Activated CD8-positive, alpha-beta T cell treated with anti-CD3 and anti-CD28 coated beads for 36 hours (primary cell): ENCODE data around the gene UNC45B. TPM values are rescaled to one million over a fixed set of nuclear protein-coding genes. Genes with fewer than 3 reads are reported as not detected.

Source experiments
- ATAC-seq: fragments of 200-7000 bp; cut with Tn5 transposase; one replicate; pipeline ENCODE4 v1.10.0; 2021; ENCODE audit warnings: mild to moderate bottlenecking, moderate library complexity
- CTCF ChIA-PET: fragments of 350-600 bp; sonication (Branson Sonifier 250); formaldehyde crosslinking; loops from one replicate; lab custom pipeline; 2021; ENCODE audit warnings: antibody characterized with exemption; lab: Charles Lee
- POLR2A ChIA-PET: fragments of 350-600 bp; sonication (Branson Sonifier 250); formaldehyde crosslinking; loops from one replicate; lab custom pipeline; 2021; ENCODE audit warnings: antibody characterized with exemption; lab: Charles Lee
- DNase-seq: peaks from one replicate; pipeline ENCODE4 v3.0.0-alpha.2; 2020
- H3K27ac Mint-ChIP-seq: one replicate; pipeline ENCODE4 v1.8.0; 2021; ENCODE audit warnings: mild to moderate bottlenecking, mixed read lengths
- H3K27me3 Mint-ChIP-seq: one replicate; pipeline ENCODE4 v1.8.0; 2021; ENCODE audit warnings: mixed read lengths
- H3K36me3 Mint-ChIP-seq: one replicate; pipeline ENCODE4 v1.8.0; 2021; ENCODE audit warnings: low read depth, mixed read lengths
- H3K4me1 Mint-ChIP-seq: one replicate; pipeline ENCODE4 v1.8.0; 2021; ENCODE audit warnings: low read depth, mixed read lengths
- H3K4me3 Mint-ChIP-seq: one replicate; pipeline ENCODE4 v1.8.0; 2021; ENCODE audit warnings: mild to moderate bottlenecking, moderate library complexity, mixed read lengths
- H3K9me3 Mint-ChIP-seq: one replicate; pipeline ENCODE4 v1.8.0; 2021; ENCODE audit warnings: mixed read lengths
- CTCF ChIP-seq: fragments of 200-600 bp; IDR thresholded peaks from one replicate; pipeline ENCODE4 v1.8.0; 2022; ENCODE audit warnings: antibody characterized with exemption, mild to moderate bottlenecking
- intact Hi-C: fragments of 100-400 bp; cut with micrococcal nuclease; formaldehyde crosslinking; loops from one replicate; pipeline ENCODE4 v1.10.0; 2022
- total RNA-seq, 2 experiments: library from RNA; stranded (reverse); gene quantifications; one replicate each; pipeline ENCODE4 v1.2.3, GENCODE V29; 2021

UNC45B gene
- total RNA-seq: under 1 TPM in 1 of 2 experiments, not detected in 1; 0.11 TPM

- no peaks in the 10 kb centered on the region for H3K36me3 Mint-ChIP-seq
- no peak within 1 kb of the TSS for H3K4me3 Mint-ChIP-seq
- ATAC-seq: no peak
- H3K4me1 Mint-ChIP-seq: peaks cover 3% of the 10 kb centered on the region
- no peak for DNase-seq
- H3K27me3 Mint-ChIP-seq: no peaks in the 10 kb centered on the region
- intact Hi-C loops: no loop called here
- TF ChIP-seq CTCF: no peak
- no peaks in the 10 kb centered on the region for H3K9me3 Mint-ChIP-seq
- ChIA-PET POLR2A (no interaction called here), CTCF (no interaction called here)
- no peak within 1 kb of the TSS for H3K27ac Mint-ChIP-seq
These were observed at the start of gene UNC45B for GRCh38 chr17:35147375-35147905. UNC45B (plus strand) TSS chr17:35147817; CDS start chr17:35148264, 447 bp downstream.

- ATAC-seq: no peak
- H3K27me3 Mint-ChIP-seq: no peaks in the 10 kb centered on the region
- POLR2A ChIA-PET: no interaction called here
- no peak overlapping the region for H3K27ac Mint-ChIP-seq
- intact Hi-C loops: loop anchor here (5.0 kb wide), 1 partner anchor 103 kb away; no protein-coding TSS in a partner anchor
- H3K9me3 Mint-ChIP-seq: no peaks in the 10 kb centered on the region
- DNase-seq: no peak
- no peak for TF ChIP-seq CTCF
- CTCF ChIA-PET: interaction anchor here (1.4 kb wide), 1 partner anchor 10 kb away, joined by 4 read pairs; no protein-coding TSS in a partner anchor
- peaks cover 9% of the 10 kb centered on the region for H3K4me1 Mint-ChIP-seq
- no peak overlapping the region for H3K4me3 Mint-ChIP-seq
- peaks cover 26% of the 10 kb centered on the region for H3K36me3 Mint-ChIP-seq
These were observed 47.7 kb upstream of the UNC45B start for GRCh38 chr17:35099908-35100307.

GRCh38 chr17:35101036-35101435, 46.6 kb upstream of the UNC45B start:
- Mint-ChIP-seq H3K4me3 (no peak overlapping the region), H3K4me1 (peaks cover 9% of the 10 kb centered on the region), H3K27me3 (no peaks in the 10 kb centered on the region), H3K9me3 (no peaks in the 10 kb centered on the region), H3K27ac (no peak overlapping the region), H3K36me3 (peaks cover 36% of the 10 kb centered on the region)
- DNase-seq (no peak), ATAC-seq (no peak)
- ChIA-PET CTCF (interaction anchor here (1.4 to 2.2 kb wide), 2 partner anchors 8 to 18 kb away, joined by 3 to 12 read pairs; partner anchors contain the start of gene RAD51D), POLR2A (interaction anchor here (0.8 kb wide), 1 partner anchor 8 kb away, joined by 3 read pairs; no protein-coding TSS in a partner anchor)
- no peak for TF ChIP-seq CTCF
- intact Hi-C loops: loop anchor here (5.0 kb wide), 1 partner anchor 104 kb away; no protein-coding TSS in a partner anchor

GRCh38 chr17:35101725-35102124, 45.9 kb upstream of the UNC45B start:
- no peaks in the 10 kb centered on the region for H3K9me3 Mint-ChIP-seq
- ATAC-seq (no peak), DNase-seq (no peak)
- H3K27ac Mint-ChIP-seq: no peak overlapping the region
- H3K36me3 Mint-ChIP-seq: peaks cover 43% of the 10 kb centered on the region
- peaks cover 9% of the 10 kb centered on the region for H3K4me1 Mint-ChIP-seq
- TF ChIP-seq CTCF: no peak
- H3K4me3 Mint-ChIP-seq: no peak overlapping the region
- POLR2A ChIA-PET: interaction anchor here (0.8 kb wide), 1 partner anchor 9 kb away, joined by 3 read pairs; no protein-coding TSS in a partner anchor
- intact Hi-C loops: loop anchor here (5.0 kb wide), 1 partner anchor 104 kb away; no protein-coding TSS in a partner anchor
- CTCF ChIA-PET: interaction anchor here (1.0 to 2.2 kb wide), 3 partner anchors 9 to 33 kb away, joined by 3 to 12 read pairs (median 3); partner anchors contain the start of gene RAD51D
- H3K27me3 Mint-ChIP-seq: no peaks in the 10 kb centered on the region

- Mint-ChIP-seq H3K4me3 (no peak overlapping the region), H3K36me3 (peaks cover 48% of the 10 kb centered on the region), H3K9me3 (no peaks in the 10 kb centered on the region), H3K27me3 (no peaks in the 10 kb centered on the region), H3K27ac (no peak overlapping the region), H3K4me1 (peaks cover 6% of the 10 kb centered on the region)
- TF ChIP-seq CTCF: no peak
- CTCF ChIA-PET: interaction anchor here (1.1 to 2.2 kb wide), 5 partner anchors 12 to 465 kb away, joined by 3 to 12 read pairs (median 4); partner anchors contain the start of gene RAD51D
- POLR2A ChIA-PET: interaction anchor here (1.1 to 1.5 kb wide), 4 partner anchors 8 to 81 kb away, joined by 3 to 4 read pairs (median 3); no protein-coding TSS in a partner anchor
- ATAC-seq (no peak), DNase-seq (no peak)
- intact Hi-C loops: loop anchor here (5.0 kb wide), 1 partner anchor 106 kb away; no protein-coding TSS in a partner anchor
These were observed 44.3 kb upstream of the UNC45B start for GRCh38 chr17:35103271-35103670.
